ENCODE data around the gene GABPA.

DNA sequence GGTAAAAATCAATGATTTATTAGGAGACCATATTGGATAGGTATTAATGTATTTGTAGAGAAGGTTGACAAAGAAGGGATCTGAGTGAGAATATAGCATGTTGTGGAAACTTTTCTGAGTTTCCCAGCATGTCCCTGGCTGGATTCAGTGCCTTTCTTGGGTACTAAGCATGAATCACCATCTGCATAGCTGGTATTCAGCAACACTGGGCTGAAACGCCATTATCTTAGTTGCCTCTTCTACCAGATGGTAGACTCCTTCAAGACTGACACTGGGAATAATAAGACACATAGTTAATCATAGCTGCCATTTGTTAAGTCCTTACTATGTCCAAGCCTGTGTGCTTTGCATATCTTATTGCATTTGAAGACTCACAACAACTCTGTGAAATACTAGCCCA, 45.5 kb upstream of the GABPA start:
- no peak for TF ChIP-seq CTCF (IDR thresholded peaks at IDR 0.05)
- TF ChIP-seq POLR2A (IDR thresholded peaks at IDR 0.05) = no peak
